AG09319 (cell line): ENCODE results near the gene NDC80.

Source experiments
- DNase-seq: peaks from one replicate; pipeline ENCODE4 v3.0.0-alpha.2; 2010; ENCODE audit warnings: low read depth; ENCODE audit errors: extremely low read depth
- TF ChIP-seq, protein P1 (sequence below): IDR thresholded peaks from 2 replicates; pipeline ENCODE4 v1.5.1; 2011; ENCODE audit warnings: low read depth, mild to moderate bottlenecking, inconsistent platforms, low read length, moderate library complexity

The NDC80 gene

DNA sequence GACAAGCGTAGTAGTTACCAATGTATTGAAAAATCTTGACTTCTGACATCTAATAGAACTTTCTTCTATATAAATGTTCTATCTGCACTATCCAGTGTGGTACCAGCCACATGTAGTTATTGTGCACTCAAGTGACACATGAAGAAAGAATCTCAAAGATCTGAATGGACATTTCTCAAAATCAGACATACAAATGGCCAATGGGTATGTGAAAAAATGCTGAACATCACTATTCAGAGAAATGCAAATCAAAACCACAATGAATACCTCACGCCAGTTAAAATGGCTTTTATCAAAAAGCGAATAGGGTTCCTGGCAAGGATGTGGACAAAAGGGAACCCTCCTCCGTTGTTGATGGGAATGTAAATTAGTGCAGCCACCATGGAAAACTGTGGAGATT lies 46.7 kb downstream of the NDC80 start:
- DNase-seq: no peak

GRCh38 chr18:2625217-2625616 lies 53.9 kb downstream of the NDC80 start:
- TF ChIP-seq, protein P1, sequence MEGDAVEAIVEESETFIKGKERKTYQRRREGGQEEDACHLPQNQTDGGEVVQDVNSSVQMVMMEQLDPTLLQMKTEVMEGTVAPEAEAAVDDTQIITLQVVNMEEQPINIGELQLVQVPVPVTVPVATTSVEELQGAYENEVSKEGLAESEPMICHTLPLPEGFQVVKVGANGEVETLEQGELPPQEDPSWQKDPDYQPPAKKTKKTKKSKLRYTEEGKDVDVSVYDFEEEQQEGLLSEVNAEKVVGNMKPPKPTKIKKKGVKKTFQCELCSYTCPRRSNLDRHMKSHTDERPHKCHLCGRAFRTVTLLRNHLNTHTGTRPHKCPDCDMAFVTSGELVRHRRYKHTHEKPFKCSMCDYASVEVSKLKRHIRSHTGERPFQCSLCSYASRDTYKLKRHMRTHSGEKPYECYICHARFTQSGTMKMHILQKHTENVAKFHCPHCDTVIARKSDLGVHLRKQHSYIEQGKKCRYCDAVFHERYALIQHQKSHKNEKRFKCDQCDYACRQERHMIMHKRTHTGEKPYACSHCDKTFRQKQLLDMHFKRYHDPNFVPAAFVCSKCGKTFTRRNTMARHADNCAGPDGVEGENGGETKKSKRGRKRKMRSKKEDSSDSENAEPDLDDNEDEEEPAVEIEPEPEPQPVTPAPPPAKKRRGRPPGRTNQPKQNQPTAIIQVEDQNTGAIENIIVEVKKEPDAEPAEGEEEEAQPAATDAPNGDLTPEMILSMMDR: no peak
- DNase-seq: no peak

More for the DNA sequence above, 46.7 kb downstream of the NDC80 start:
- TF ChIP-seq, protein P1: no peak

GRCh38 chr18:2627821-2628276 lies 56.5 kb downstream of the NDC80 start:
- TF ChIP-seq, protein P1: no peak
- no peak for DNase-seq

- TF ChIP-seq, protein P1: no peak
- no peak for DNase-seq
These were observed 57.6 kb downstream of the NDC80 start for GRCh38 chr18:2629003-2629402.

DNA sequence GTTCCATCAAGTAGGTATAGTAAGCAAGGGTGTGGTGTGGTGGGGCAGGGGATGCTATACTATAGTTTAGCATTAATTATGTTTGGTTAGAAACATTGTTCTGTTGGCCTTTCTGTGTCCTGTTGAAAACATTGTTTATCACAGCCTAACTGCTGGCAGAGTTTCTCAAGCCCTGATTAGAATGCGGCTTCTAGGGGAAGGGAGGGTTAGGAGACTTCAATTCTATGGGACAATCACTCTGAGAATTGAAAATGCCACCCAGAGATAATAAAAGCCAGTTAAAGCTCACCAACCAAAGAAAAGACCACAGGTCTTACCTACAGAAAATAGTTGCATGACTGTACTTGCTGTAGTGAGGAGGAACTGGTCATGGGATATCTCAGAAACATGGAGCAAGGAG lies 64.2 kb downstream of the NDC80 start:
- TF ChIP-seq, protein P1: no peak
- no peak for DNase-seq

GRCh38 chr18:2636126-2636631 lies 64.8 kb downstream of the NDC80 start:
- DNase-seq: no peak
- TF ChIP-seq, protein P1: no peak

DNA sequence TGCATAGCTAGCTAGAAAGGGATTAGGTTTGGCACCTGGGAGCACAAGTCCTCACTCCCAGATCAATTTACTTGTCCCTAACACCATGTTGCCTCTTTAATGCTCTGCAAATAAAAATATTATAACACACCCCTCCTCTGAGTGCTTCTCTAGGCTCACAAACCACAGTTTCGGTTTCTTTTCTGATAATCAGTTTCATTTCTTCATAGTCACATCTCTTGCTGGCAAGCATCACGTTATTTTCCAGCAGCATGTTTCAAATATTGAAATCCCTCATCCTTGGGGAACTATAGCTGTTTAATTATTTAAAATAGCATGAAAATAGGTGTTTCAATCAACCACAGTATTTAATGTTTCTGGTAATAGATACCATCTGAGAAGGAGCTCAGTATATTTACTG lies 70.3 kb downstream of the NDC80 start:
- TF ChIP-seq, protein P1: no peak
- no peak for DNase-seq
